Activated naive CD8-positive, alpha-beta T cell treated with anti-CD3 and anti-CD28 coated beads, Interleukin-2, amount 50 U/mL, for 16 hours (primary cell): ENCODE data around the gene TNFRSF25.
"Not testable (repeated sequence)": the region's sequence is repeated elsewhere in the genome, so short reads cannot be mapped to it uniquely, and the experiment has no call there.

Experiments
- DNase-seq: peaks from one replicate; pipeline ENCODE4 v3.0.0-alpha.2; 2020; ENCODE audit warnings: low read depth, low spot score

Gene TNFRSF25

DNA sequence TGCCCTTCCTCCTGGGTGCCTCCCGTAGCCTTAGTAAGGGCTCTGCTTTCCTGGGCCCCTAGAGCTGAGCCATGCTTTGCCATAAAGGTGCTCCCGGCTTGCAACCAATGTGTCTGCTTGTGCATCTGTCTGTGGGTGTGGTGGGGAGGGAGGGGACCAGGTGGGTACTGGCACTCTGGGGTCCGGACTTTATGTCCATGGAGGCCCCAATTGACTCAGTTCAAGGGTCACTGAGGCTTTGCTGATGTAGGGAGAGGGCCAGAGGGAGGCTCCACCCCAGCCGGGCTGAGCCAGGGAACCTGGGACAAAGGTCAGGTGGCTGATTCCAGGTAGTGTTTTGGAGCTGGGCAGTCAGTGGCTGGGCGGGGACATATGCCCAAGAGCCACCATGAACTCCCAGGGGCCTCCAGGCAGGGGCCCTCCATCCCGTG is 15.0 kb downstream of the TNFRSF25 start:
- no peak for DNase-seq

- DNase-seq, result not testable (repeated sequence)
These were observed 15.5 kb downstream of the TNFRSF25 start for GRCh38 chr1:6450486-6450885.

- DNase-seq, result no peak
These were observed 15.9 kb downstream of the TNFRSF25 start for GRCh38 chr1:6450005-6450450.

DNA sequence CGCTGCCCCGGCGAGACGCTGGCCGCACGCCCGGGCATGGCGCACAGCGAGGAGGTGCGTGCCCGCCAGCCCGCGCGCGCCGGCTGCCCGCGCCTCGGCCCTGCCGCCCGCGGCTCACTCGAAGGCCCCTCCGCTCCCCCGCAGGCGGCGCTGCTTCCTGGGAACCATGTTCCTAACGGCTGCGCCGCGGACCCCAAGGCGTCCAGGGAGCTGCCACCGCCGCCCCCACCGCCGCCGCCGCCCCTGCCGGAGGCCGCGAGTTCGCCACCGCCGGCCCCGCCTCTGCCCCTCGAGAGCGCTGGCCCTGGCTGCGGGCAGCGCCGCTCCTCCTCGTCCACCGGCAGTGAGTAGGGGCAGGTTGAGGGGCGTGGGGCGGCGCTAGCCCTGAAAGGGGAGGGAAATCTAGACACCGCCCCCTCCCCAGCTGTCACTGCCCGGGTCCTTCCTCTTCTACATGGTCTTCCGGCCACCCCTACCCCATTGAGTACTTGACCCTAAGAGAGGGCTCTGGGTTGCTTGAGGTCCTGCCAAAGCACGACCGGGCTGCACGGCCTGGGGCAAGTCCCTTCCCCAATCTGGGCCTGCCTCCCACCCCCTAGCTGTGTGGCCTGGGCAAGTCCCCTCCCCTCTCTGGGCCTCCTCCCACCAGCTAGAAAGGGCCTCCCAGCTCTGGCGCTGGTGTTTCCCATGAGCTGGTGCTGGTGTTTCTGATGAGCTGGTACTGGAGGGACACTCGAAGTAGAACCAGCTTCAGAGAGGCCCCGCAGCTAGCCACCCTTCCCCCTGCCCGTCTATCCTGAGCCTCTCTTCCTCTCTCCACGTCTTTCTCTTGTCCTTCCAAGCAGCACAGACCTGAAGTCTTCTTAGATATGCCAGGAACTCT is 17.0 kb downstream of the TNFRSF25 start:
- no peak for DNase-seq

- no peak for DNase-seq
These were observed 17.9 kb downstream of the TNFRSF25 start for GRCh38 chr1:6447818-6448748.

DNA sequence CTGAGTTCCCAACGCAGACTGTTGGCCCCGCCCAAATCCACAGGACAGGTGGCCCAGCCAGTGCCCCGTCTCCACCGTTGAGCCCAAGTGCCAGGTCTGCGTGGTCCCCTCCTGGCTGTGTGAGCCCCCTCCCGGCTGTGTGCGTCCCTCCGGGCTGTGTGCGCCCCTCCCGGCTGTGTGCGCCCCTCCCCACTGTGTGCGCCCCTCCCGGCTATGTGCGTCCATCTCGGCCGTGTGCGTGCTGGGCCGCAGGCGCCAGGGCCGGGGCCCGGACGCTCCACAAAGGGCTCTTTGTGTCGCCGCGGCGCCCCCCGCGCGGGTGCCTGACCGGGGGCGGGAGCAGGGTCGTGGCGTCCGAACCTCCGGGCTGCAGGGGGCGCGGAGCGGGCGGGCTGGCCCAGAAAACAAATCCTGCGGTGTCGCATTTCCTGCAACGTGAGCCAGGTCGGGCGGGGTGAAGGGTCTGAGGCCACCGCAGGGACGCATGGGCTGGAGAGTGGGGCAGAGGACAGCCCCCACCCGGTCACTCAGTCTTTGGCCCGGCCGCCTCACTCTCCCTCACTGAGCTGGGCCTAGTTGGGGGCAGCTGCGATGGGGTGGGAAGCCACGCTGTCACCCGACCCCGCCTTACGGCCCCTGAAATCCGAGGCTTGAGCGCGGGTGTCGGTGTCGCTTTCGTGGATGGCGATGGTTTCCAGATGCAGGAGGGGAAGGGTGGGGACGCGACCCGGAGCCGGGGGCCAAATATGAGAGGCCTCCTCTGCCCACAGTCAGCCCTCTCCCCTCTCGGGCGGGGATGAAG is 18.8 kb downstream of the TNFRSF25 start:
- DNase-seq, result no peak

GRCh38 chr1:6446665-6447015 is 19.3 kb downstream of the TNFRSF25 start:
- DNase-seq, result no peak

- not testable (repeated sequence) for DNase-seq
These were observed 20.0 kb downstream of the TNFRSF25 start for GRCh38 chr1:6445929-6446328.

DNA sequence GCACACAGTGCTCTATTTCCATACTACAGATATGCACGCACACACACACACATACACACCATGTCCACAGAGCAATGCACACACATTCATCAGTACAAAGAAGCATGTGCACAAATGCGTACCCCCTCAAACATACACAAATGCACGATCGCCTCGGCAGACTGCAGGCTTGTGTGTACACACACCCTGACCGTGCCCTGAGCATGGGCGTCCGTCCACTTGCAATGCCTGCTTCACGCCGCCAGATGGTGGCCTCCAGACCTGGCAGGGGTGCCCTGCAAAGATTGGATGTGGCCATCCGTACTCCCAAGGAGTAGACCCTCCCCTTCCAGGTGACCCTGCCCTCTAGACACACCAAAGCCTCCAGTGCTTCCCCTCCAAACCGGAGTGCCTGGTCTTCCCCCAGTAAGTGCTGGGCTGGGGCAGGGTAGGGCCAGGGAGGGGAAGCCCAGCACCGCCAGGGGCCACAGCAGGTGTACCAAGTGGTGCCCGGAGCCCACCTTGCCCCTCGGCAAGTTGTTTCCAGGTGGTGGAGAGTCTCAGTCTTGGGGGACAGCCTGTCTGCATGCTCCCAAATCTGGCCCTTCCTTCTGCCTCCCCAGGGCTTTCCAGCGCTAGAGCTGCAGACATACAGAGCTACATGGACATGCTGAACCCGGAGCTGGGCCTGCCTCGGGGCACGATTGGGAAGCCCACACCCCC is 20.8 kb downstream of the TNFRSF25 start:
- DNase-seq, result peak; percentile 24

- no peak for DNase-seq
These were observed 21.6 kb downstream of the TNFRSF25 start for GRCh38 chr1:6444377-6444776.

GRCh38 chr1:6443339-6444115 is 22.4 kb downstream of the TNFRSF25 start:
- no peak for DNase-seq

GRCh38 chr1:6441586-6441985 is 24.4 kb downstream of the TNFRSF25 start:
- no peak for DNase-seq

DNA sequence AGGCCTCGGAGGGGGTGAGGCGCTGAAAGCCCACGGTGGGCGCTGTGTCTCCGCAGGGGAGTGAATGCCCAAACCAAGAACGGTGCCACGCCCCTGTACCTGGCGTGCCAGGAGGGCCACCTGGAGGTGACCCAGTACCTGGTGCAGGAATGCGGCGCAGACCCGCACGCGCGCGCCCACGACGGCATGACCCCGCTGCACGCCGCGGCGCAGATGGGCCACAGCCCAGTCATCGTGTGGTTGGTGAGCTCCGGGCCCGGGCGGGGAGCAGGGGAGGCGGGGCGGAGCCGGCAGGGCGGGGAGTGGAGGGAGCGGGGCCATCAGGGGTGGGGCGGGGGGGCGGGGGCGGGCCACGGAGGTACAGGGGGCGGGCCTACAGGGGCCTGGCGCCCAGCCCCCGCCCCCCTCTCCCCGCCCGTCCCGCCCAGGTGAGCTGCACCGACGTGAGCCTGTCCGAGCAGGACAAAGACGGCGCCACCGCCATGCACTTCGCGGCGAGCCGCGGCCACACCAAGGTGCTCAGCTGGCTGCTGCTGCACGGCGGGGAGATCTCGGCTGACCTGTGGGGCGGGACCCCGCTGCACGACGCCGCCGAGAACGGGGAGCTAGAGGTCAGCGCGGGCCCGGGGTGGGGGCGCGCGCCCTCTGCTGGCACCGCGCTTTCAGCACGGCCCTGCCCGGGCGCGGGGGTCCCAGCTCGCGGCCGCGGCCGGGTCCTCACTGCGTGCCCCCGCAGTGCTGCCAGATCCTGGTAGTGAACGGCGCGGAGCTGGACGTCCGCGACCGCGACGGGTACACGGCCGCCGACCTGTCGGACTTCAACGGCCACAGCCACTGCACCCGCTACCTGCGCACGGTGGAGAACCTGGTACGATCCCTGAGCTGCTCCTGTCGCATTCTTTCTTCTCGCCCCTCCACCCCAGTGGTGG is 25.5 kb downstream of the TNFRSF25 start:
- DNase-seq, result peak; percentile 45

DNA sequence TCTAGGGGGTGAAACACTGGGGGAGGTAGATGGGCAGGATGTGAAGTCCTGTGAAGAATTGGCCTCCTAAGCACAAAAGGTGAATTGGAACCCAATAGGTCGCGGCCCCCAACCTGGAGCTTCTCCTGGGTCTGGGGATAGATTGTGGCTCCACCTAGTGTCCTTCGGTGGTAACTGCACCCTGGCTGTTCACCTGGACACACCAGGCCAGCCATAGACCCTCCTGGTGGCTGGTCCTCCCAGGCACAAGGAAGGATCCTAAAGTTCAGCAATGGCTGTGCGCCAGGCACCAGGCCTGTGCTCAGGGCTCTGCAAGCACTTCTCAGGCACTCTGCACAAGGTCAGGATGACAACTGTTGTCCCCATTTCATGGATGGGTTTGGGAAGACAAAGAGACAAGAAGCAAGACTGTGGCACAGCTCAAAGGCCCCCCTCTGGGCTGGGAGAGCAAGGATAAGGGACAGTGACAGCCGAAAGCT is 27.9 kb downstream of the TNFRSF25 start:
- peak; percentile 40 for DNase-seq

DNA sequence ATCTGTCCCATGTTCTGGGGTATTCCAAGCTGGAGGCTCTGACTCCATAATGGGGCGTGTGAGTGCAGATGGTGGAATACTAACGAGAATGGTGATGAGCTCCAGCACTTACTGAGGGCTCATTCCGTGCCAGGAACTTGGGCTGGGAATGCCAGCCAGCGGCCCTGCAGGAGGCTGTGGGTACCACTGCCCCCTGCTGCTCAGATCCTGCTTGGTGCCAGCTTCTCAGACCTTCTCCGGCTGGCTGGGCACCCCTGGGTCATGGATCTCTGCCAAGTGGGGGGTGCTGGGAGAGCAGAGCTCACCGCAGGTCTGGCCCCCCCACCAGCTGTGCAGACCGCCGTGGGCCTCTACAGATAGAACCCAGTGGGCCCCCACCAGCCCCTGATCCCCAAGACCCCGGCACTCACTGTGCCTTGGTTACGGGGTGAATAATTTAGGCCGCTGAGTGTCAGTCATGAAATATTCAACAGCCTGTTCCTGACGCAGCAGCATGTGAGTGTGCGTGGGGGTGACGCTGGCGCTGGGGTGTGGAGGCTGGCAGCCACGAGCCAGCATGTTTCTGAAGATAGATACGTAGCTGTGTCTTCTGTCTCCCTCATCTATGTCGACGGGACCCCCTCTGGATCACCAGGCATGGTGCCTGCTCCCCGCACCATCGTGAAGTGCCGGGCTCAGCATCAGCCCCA is 28.8 kb downstream of the TNFRSF25 start:
- not testable (repeated sequence) for DNase-seq

GRCh38 chr1:6436277-6436676 is 29.7 kb downstream of the TNFRSF25 start:
- not testable (repeated sequence) for DNase-seq

DNA sequence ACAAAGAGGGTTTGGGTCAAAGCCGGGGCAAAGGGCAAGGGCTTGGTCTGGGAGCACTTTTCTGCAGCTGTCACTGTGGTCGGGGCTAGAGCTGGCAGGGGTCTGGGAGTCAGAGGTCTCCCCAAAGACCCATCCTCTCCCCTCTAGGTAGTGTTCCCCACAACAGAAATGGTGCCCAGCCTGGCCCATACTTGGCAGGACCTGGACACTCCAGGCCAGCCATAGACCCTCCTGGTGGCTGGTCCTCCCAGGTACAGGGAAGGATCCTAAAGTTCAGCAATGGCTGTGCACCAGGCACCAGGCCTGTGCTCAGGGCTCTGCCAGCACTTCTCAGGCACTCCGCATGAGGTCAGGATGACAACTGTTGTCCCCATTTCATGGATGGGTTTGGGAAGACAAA is 30.4 kb downstream of the TNFRSF25 start:
- DNase-seq, result no peak

DNA sequence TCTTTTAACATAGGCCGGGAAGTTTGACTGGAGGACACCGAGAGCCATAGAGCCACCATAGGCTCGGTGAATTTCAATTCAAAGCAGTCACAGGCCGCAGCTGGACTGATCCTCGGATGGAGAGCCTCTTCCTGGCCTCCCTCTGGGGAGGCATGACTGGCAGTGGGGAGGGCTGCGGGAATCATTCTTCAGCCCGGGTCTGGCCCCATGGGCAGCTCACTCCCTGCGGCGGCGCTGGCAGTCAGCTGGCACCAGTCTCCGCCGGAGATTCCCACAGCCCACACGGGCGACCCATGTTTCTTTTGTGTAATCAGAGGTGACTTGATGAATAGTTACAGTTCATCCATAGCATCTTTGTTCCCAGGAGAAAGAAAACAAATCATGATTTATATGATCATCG is 30.8 kb downstream of the TNFRSF25 start:
- DNase-seq, result no peak
